ENCODE data around the gene SLC35F4.

GRCh38 chr14:57871459-57872080, 5.7 kb upstream of the SLC35F4 start:
- peak; percentile 59 for TF ChIP-seq CTCF (IDR thresholded peaks at IDR 0.05; ENCODE audit: low read depth, low read length)
- TF ChIP-seq, protein P1, sequence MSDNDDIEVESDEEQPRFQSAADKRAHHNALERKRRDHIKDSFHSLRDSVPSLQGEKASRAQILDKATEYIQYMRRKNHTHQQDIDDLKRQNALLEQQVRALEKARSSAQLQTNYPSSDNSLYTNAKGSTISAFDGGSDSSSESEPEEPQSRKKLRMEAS (IDR thresholded peaks at IDR 0.05; ENCODE audit: low read depth, low read length) = no peak

Data from NB4 (cell line).